Retinal pigment epithelial cell (primary cell): ENCODE measurements around the gene INSIG1.

Experiments used
- DNase-seq: peaks from one replicate; pipeline ENCODE4 v3.0.0-alpha.2; 2010; ENCODE audit warnings: low read depth
- H3K4me3 ChIP-seq: 2 replicates; pipeline ENCODE4 v1.5.1; 2011; ENCODE audit warnings: mild to moderate bottlenecking, low read length, control low read depth, moderate library complexity
- TF ChIP-seq, protein P1 (sequence below): conservative IDR thresholded peaks from 2 replicates; pipeline ENCODE4 v1.5.1; 2011; ENCODE audit warnings: low read depth, low read length, control low read depth, inconsistent platforms

Gene INSIG1

DNA sequence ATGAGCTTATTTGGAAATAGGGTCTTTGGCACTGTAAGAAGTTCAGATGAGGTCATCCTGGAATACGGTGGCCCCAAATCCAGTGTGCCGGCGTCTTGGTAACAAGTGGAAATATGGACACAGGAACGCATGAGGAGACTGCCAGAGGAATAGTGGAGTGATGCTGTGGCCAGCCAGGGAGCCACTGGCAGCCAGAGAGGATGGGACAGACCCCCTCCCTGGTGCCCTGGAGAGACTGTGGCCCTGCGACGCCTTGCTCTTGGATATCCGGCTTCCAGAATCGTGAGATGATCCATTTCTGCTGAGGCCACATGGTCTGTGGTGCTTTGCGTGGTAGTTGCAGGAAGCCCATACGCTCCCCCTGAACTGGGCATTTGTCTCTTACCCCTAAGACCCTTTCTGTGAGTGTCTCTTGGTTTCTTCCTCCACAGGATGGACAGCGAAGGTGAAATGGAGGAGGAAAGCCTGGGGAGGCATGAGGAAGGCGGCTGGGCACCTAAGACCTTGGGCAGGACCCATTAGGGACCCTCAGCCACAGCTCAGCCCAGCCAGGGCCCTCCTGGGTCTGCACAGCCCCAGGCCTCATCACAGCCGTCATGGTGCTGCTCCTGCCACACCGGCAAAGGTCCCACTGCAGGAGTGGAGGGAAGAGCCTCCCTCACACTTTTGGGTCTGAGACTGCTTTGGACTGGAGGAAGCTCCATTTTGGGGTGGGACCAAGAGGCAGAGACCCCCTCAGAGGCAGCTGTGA is 53.6 kb downstream of the INSIG1 start:
- H3K4me3 ChIP-seq, result no peak overlapping the region
- TF ChIP-seq, protein P1, sequence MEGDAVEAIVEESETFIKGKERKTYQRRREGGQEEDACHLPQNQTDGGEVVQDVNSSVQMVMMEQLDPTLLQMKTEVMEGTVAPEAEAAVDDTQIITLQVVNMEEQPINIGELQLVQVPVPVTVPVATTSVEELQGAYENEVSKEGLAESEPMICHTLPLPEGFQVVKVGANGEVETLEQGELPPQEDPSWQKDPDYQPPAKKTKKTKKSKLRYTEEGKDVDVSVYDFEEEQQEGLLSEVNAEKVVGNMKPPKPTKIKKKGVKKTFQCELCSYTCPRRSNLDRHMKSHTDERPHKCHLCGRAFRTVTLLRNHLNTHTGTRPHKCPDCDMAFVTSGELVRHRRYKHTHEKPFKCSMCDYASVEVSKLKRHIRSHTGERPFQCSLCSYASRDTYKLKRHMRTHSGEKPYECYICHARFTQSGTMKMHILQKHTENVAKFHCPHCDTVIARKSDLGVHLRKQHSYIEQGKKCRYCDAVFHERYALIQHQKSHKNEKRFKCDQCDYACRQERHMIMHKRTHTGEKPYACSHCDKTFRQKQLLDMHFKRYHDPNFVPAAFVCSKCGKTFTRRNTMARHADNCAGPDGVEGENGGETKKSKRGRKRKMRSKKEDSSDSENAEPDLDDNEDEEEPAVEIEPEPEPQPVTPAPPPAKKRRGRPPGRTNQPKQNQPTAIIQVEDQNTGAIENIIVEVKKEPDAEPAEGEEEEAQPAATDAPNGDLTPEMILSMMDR, result no peak
- DNase-seq, result no peak

DNA sequence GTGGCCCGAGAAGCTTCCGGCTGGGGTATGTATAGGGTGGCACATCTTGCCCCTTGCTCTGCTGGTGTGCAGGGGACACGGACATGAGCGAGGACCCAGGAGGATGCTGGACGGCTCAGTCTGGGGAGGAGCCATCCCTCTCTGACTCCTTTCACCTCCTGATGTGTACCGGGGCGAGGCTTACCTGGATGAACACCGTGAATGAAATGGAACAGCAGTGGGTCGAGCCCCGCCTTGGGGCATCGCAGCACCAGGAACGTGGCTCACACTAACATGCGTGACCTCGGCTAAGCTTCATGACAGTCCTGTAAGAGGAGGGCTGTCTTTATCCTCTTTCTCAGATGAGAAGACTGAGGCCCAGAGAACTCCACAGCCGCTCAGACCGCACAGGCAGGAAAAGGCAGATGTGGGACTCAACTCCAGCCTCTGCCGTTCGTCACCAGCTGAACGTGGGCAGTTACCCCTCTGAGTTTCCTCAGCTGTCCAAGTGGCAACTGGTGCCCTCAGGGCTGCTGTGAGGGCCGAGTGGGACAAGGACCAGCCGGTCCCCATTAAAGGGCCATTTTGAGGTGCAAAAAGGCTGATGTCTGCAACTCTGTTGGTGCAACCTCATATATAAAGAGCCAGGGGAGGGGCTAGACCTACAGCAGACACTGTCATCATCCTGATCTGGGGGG is 54.5 kb downstream of the INSIG1 start:
- no peak for DNase-seq
- no peak overlapping the region for H3K4me3 ChIP-seq
- TF ChIP-seq, protein P1, result no peak

DNA sequence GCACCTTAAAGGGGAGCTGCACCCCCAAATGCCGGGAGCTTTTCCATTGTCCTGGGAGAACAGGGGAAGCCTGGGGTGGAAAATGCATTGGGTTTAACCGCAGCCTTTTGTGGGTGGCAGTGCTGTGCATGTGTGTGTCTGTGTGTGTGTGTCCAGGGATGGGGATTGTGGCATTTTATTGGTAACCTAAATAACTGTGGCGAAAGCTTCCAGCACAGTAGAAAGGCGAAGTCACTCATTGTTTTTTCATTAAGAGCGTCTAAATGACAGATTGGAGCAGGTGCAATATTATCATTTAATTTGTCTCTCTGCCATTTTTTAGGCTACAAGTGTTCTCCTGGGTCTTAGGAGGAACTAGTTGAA is 55.1 kb downstream of the INSIG1 start:
- TF ChIP-seq, protein P1, result no peak
- H3K4me3 ChIP-seq, result no peak overlapping the region
- DNase-seq, result no peak

DNA sequence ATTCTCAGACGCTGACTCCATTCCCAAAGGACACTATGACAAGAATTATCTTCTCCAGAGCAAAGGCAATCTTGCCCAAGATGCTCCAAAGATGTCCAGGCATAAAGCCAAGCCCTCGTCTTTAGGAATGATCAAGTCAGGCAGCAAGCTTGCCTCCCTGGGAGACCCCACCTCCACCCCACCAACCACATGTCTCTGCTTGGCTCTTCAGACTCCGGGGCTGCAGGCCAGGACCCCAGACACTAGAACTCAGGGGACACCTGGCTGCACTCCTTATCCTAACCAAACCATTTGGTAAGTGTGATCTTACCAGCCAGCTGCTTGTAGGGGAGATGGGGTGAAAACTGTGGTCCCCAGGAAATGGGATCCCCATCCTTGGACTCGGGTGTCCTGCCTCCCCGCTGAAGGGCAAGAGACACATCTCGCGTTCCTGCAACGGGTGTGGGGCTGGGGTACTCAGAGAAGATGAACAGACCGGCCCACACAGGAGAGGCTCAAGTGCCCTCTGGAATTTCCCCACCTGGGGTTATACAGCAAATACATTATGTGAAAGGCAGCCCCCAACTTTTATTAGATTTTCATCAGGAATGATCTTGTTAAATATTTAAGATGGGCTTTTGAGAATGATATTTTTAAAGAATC is 55.7 kb downstream of the INSIG1 start:
- TF ChIP-seq, protein P1, result no peak
- DNase-seq, result no peak
- no peak overlapping the region for H3K4me3 ChIP-seq

- TF ChIP-seq, protein P1, result no peak
These were observed 56.8 kb downstream of the INSIG1 start for GRCh38 chr7:155354371-155355048.

GRCh38 chr7:155355176-155355575 is 57.5 kb downstream of the INSIG1 start:
- TF ChIP-seq, protein P1, result no peak
- H3K4me3 ChIP-seq, result no peak overlapping the region
- no peak for DNase-seq

More at GRCh38 chr7:155354371-155355048, 56.8 kb downstream of the INSIG1 start:
- no peak for DNase-seq
- H3K4me3 ChIP-seq, result no peak overlapping the region
